DMS53 treated with DMSO at 0.1 percent for 48 hours (cell line): ENCODE data around the gene HIBADH.

Experiments used
- DNase-seq: peaks from one replicate; lab custom pipeline; 2025; ENCODE audit not compliant: unreplicated experiment; lab: John Stamatoyannopoulos, UW

Gene HIBADH

GRCh38 chr7:27636326-27637006 is 26.2 kb downstream of the HIBADH start:
- no peak for DNase-seq

DNA sequence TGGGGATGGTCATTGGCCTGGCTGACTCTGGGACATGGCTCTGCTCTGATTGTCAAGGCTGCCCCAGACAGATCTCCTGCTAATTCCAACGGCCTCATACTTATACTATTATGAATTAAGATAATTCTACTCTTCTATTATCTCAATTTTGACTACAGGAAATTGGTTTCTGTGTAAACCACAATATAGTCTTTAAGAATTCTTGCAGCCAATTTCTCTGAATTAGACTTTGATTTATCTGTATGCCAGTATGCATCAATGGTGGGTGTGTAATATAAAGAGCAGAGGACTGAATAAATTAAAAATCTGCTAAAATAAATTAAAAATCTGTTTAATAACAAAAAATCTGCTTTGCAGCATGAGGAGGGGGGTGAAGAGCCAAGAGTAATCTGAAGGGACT is 27.0 kb downstream of the HIBADH start:
- no peak for DNase-seq

- no peak for DNase-seq
These were observed 27.8 kb downstream of the HIBADH start for GRCh38 chr7:27634671-27635493.

GRCh38 chr7:27633062-27633461 is 29.6 kb downstream of the HIBADH start:
- DNase-seq = no peak

- DNase-seq = no peak
These were observed 31.3 kb downstream of the HIBADH start for GRCh38 chr7:27631391-27631790.

GRCh38 chr7:27627146-27627545 is 35.5 kb downstream of the HIBADH start:
- DNase-seq = no peak

GRCh38 chr7:27619492-27619891 is 43.2 kb downstream of the HIBADH start:
- no peak for DNase-seq

DNA sequence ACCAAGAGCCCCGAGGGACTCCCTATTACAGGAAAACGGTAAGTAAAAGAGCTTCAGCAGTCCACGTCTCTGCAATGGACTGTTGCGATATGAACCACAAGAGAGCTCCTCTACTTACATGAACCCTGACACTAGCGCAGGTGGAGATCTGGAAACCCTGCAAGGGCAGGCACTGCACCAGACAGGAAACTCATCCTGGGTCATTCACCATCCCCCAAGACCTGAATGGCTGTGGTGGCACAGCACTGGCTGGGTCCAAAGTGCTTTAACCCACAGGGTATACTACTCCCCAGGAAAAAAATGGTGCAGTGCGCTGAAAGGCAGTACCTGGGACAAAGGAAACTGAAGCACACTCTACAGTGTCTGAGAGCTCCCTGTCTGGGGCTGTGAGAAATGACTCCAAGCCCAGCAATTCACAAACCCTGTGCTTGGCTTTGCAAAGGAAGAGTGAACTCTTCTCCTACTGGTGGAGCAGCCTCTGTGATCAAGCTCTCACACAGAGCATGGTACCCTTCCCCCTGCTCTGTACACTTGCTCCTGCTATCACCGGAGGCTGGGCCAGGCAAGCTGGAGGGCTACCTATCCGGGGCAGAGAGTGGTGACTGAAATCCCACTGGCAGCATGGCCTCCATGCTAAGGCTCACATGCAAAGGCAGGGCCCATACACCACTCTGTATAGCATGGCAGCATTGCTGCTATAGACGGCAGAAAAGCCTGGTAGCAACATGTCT is 44.9 kb downstream of the HIBADH start:
- DNase-seq = no peak

DNA sequence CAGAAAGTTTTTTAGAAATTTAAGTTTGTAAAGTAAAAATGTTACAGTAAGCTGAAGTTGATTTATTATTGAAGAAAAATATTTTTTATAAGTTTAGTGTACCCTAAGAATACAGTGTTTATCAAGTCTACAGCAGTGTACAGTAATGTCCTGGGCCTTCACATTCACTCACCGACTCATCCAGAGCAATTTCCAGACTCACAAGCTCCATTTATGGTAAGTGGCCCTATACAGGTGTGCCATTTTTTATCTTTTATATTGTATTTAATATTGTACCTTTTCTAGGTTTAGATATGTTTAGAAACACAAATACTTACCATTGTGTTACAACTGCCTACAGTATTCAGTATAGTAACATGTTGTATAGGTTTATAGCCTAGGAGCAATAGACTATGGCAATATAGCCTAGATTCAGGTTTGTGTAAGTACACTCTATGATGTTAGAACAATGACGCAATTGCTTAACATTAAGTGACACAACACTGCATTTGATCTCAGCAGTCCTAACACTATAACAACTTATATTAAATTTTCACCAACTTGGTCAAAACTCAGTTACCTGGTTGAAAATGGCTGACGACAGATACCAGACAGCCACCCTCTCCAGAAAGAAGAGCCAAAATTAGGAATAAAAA is 45.7 kb downstream of the HIBADH start:
- no peak for DNase-seq

DNA sequence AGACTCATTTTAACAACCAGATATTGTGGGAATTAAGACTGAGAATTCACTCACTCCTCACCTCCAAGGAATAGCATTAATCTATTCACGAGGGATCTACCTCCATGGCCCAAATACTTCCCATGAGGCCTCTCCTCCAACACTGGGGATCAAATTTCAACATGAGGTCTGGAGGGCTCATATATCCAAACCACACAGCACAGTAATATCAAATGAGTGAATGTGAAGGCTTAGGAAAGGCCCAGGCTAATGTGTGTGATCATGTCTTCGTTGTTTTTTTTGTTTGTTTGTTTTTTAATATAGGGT is 46.5 kb downstream of the HIBADH start:
- no peak for DNase-seq

DNA sequence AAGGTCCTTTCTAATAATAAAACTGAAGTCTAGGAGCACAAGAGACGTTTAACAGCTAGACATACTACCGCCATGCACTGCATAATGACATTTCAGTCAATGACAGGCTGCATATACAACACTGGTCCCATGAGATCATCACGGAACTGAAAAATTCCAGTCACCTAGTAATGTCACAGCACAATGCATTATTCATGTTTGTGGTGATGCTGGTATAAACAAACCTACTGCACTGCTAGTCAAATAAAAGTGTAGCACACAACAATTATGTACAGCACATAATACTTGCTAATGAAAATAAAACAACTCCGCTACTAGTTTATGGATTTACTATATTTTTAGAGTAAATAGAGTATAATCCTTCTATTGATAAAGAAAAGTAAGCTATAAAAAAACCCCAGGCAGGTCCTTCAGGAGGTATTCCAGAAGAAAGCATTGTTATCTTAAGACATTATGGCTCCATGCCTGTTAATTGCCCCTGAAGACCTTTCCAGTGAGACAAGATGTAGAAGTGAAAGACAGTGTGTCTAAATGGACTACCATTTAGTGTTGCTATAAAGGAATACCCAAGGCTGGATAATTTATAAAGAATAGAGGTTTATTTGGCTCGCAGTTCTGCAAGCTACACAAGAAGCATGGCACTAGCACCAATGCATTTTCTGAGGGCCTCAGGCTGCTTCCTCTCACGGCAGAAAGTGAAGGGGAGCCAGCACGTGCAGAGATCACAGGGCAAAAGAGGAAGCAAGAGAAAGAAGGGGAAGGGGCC is 47.1 kb downstream of the HIBADH start:
- no peak for DNase-seq

- DNase-seq = no peak
These were observed 48.6 kb downstream of the HIBADH start for GRCh38 chr7:27614095-27614494.

GRCh38 chr7:27611059-27611458 is 51.6 kb downstream of the HIBADH start:
- no peak for DNase-seq

DNA sequence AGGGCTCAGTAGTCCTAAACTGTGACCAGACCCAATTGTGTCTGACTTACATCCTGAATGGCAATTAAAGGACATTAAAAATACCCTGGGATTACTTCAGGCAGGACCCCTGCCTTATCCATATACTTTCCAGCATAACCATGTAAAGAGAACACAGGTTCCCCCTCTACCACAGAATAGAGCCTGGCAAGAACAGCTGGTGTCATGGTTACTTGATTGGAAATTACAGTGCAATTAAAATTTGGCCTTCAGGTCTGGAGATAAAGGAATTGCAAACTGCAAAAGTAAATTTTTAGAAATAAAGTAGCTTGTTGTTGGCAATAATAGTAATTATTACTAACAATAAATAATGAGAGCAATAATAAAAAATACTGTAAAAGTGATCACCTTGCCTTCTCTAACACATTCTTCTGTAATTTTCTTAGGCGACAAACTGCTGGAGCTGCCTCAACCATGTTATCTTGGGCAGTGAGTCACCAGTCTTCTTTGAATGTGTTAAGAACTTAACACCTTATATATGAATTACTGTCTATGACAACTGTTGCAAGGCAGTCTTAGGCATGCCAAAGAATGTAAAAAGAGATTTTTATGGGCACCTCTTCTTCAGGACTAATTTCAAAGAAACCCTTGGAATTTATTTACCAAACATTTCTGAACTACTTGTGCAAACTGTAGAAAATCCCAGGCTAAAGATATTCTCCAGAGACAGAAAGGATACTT is 53.7 kb downstream of the HIBADH start:
- no peak for DNase-seq

- no peak for DNase-seq
These were observed 55.5 kb downstream of the HIBADH start for GRCh38 chr7:27607210-27607606.

DNA sequence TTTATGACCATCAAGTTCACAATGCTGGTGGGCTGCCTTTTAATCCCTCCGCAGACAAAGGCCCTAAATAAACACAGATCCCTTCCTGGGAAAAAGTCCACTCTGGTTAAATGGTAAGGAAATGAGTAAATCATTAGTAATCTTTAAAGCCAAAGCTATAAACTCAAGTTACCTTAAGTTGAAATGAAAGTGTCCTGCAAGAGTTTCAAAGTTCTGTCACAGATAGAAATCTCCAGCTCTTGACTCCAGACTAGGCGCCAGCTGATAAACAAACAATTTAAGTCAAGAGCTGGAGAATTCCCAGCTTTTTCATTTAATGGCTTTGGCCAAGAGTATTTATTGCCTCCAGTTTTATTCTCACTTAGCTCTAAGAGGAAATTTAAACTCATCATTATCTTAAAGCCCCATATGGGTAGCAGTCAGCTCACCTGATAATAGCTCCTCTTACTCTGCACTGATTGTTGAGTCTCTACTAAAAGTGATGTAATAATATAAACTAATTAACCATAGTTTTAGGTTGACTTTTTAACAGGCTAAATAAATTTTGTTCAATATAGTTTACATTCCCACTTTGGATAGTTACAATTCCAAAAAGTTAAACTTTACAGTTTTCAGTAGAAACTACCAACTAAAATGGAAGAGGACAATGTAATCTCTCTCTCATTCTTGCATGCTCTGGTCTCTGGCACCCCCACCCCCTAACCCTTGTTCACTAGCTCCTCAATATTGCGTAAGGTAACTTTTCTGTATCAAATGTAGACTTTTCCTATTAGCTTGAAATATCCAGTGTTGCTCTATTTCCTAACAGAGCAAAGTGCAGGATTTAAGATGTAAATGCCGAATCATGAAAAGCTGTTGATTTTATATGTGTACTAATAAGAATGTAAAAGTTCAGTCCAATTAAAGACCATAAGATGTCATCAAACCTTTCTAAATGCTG is 56.1 kb downstream of the HIBADH start:
- no peak for DNase-seq

GRCh38 chr7:27605689-27606269 is 56.9 kb downstream of the HIBADH start:
- DNase-seq = peak; percentile 23

GRCh38 chr7:27605283-27605682 is 57.4 kb downstream of the HIBADH start:
- no peak for DNase-seq

DNA sequence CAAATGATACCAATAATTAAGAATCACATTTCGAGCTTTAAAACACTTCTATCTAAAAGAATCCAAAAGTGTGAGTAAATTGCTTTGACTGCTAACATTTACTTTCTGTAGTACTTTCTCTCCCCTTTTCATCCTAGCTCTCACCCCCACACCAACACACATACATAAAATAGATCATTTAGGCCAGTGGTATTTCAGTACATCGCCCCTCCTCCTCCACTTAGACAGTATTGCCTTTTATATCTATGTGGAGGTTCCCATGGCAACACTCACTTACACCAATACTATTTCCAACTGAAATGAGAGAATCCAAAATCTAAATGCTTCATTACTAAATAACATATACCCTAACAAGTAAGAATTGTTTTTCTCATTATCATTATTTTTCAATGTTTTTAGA is 58.9 kb downstream of the HIBADH start:
- DNase-seq = no peak
